Measurements from ENCODE around the gene SPPL2A.

The SPPL2A gene

DNA sequence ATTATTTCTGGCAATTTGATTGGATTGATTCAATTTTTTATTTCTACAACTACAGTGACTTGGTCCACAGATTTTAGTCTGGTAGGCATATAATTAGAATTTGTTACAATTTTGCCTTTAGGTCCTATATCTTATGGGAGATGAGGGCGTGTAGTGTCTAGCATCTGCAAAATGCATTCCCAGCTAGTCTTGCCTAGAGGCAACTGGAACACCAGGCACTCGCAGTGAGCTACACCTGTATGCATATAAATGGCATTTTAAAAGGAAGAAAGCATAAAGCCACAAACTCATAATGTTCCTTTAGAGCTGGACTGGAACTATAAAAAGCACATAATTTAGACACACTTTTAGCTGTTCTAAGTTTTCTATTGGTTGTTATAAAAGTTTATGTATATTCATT lies 17.9 kb upstream of the SPPL2A start:
- TF ChIP-seq GATA3 (IDR thresholded peaks at IDR 0.05; ENCODE audit: low read depth, low read length): no peak
- TF ChIP-seq GATA2 (IDR thresholded peaks at IDR 0.05; ENCODE audit: low read depth, low read length): no peak

DNA sequence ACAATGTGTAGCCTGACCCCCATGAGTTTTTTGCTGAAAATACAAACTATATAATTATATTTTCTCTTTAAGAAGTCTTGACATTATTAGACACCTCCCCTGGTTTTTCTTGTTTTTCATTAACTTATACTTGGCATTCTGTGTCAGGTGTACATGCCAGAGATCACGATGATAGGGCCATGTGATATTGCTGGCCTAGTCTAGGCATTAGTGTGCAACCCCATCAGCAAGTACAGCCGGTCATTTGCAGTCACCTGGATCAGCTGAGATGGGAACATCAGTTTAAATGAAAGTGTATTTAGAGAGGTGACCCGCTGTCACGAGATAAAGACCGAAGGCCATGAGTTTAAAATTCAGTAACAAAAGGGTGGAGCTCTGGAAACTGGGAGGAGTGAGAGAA lies 12.6 kb upstream of the SPPL2A start:
- no peak for TF ChIP-seq GATA3 (IDR thresholded peaks at IDR 0.05; ENCODE audit: low read depth, low read length)
- TF ChIP-seq GATA2 (IDR thresholded peaks at IDR 0.05; ENCODE audit: low read depth, low read length): no peak

DNA sequence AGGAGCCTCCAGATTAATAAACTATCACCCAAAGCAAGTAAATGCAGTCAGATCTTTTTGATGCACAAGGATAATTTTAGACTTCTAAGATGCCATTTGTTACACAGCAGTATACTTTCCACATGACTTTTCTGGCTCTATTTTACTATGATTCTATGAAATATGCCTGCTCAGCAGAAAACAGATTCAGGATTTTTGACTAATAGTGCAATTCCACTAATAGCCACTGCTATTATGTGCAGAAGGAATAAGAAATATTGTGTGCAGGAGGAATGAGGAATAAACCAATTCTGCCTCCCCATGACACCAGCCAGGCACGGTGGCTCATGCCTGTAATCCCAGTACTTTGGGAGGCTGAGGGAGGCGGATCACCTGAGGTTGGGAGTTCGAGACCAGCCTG lies 11.5 kb upstream of the SPPL2A start:
- no peak for TF ChIP-seq GATA3 (IDR thresholded peaks at IDR 0.05; ENCODE audit: low read depth, low read length)
- TF ChIP-seq GATA2 (IDR thresholded peaks at IDR 0.05; ENCODE audit: low read depth, low read length): no peak

DNA sequence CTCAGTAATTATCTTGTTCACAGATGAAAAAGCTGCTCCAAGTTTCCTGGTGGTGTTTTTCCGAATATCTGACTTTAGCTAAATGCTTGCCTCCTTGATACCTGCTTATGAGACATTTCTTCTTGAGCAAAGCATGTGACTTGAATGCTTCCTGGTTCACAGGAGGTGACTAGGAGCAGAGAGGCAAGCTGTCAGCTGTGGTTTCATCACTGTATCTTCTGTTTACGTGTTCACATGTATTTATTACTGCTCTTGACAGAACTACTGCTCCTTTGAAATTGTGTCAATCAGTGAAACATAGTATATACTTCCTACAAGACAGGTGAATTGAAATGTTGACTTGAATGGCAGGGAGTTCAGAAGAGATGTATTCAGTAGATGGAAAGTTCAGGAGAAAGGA lies 8.9 kb upstream of the SPPL2A start:
- TF ChIP-seq GATA2 (IDR thresholded peaks at IDR 0.05; ENCODE audit: low read depth, low read length): no peak
- no peak for TF ChIP-seq GATA3 (IDR thresholded peaks at IDR 0.05; ENCODE audit: low read depth, low read length)

DNA sequence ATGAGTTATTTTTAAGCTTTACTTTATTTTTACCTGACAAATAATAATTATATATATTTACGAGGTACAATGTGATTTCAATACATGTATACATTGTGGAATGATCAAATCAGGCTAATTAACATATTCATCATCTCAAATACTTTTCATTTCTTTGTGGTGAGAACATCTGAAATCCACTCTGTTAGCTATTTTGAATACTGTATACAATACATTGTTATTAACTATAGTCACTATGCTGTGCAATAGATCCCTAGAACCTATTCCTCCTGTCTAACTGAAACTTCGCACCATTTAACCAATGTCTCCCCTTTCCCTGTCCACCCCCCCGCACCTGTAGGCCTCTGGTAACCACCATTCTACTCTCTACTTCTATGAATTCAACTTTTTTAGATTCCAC lies 7.9 kb upstream of the SPPL2A start:
- TF ChIP-seq GATA3 (IDR thresholded peaks at IDR 0.05; ENCODE audit: low read depth, low read length) (no peak), GATA2 (IDR thresholded peaks at IDR 0.05; ENCODE audit: low read depth, low read length) (no peak)

DNA sequence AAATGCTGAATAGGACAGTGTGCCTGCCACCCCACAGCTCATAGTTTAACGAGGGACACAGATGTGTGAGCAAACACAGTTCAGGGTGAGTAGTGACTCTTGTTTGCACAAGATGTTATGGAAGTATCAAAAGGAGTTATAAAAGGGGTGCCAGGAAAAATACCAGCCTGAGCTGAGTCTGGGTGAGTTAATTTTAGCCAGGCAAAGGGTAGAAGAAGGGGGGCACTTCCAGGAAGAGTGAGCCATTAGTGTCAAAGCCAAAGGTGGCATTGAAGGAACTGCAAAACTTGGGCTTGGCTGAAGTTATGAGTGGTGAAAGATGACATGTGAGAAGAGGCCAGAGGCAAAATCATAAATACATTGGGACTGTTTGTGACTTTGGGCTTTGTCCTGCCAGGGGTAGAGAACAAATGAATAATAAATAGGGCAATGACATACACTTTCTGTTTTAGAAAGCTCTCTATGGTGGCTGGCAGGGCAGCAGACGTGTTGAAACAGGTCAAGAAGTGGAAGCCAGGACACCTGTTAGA lies 1.9 kb upstream of the SPPL2A start:
- no peak for TF ChIP-seq GATA2 (IDR thresholded peaks at IDR 0.05; ENCODE audit: low read depth, low read length)
- no peak for TF ChIP-seq GATA3 (IDR thresholded peaks at IDR 0.05; ENCODE audit: low read depth, low read length)

DNA sequence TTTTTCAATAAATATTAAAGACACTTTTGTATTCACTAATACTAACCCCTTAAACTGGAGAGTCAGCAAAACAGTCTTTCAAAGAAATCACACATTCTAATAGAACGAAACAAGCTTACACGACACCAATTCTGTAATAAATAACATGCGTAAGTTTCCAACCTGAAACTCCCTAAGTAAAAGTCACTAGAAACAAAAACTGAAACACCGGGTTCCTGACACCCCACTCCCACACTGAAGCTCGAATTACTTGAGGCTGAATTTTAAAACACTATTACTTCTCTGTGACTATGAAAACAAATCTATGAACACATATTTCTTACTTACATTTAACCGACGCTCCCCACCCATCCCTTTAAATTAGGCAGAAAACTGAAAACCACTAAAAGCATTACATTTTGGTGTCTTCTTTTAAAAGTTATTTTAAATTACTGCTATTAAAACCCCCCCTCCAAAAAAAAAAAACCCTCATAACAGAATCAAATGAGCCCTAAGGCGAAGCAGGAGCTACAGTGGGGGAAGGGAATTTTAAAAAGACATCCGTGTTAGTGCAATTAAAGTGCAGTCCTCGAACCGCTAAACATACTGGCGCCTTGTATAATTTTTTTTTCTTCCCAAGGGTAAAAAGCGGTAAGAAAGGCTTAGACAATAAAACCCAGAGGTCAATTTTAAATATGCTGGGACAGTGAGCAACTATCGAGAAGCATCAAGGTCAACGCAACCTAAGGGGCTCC lies 878 bp downstream of the SPPL2A start:
- TF ChIP-seq GATA2 (IDR thresholded peaks at IDR 0.05; ENCODE audit: low read depth, low read length) (no peak), GATA3 (IDR thresholded peaks at IDR 0.05; ENCODE audit: low read depth, low read length) (no peak)

DNA sequence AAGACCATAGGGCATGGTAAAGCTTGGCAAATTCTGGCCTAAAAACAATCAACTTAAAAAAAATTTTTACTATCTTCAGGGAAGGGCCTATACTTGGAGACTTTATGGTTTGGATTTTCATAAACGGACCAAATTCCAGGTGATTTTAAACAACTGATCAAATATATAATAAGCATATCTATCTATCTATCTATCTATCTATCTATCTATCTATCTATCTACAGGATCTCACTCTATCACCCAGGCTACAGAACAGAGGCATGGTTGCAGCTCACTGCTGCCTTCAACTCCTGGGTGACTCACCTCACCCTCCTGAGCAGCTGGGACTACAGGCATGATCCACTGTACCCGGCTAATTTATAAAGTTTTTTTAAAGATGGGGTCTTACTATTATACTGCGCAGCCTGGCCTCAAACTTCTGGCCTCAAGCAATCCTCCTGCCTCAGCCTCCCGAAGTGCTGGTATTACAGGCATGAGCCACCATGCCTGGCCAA lies 6.7 kb downstream of the SPPL2A start:
- TF ChIP-seq GATA2 (IDR thresholded peaks at IDR 0.05; ENCODE audit: low read depth, low read length) (no peak), GATA3 (IDR thresholded peaks at IDR 0.05; ENCODE audit: low read depth, low read length) (no peak)

DNA sequence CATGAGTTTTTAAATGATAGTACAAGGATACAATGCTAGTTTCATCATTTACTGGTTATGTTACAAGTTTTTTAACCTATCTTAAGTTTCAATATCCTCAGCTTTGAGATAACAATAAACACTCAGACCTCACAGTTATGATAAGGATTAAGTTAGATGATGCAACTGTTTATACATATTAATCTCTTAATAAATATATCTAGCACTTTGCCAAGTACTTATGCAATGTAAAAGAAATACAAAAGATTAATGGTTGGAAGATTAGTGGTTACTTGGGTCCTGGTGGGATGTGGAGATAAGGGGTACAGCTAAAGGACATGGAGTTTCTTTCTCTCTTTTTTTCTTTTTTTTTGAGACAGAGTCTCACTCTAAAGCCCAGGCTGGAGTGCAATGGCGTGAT lies 12.0 kb downstream of the SPPL2A start:
- TF ChIP-seq GATA3 (IDR thresholded peaks at IDR 0.05; ENCODE audit: low read depth, low read length) (no peak), GATA2 (IDR thresholded peaks at IDR 0.05; ENCODE audit: low read depth, low read length) (no peak)

DNA sequence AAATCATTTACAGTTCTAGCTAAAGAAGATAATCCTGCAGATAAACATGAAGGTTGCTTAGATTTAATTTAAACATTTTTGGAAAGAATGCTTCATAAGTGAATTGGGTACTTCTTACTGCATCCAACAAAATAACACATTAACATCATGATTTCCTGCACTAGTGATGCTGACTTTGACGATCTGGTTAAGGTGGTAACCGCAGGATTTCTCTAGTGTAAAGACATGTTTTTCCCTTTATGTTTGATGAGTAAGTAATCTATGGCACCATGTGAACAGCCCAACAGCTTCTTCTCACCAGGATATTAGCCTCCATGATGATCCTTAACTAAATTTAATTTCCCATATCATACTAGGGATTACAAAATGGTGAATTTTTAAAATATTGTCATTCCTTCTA lies 14.1 kb downstream of the SPPL2A start:
- TF ChIP-seq GATA2 (IDR thresholded peaks at IDR 0.05; ENCODE audit: low read depth, low read length): no peak
- no peak for TF ChIP-seq GATA3 (IDR thresholded peaks at IDR 0.05; ENCODE audit: low read depth, low read length)

DNA sequence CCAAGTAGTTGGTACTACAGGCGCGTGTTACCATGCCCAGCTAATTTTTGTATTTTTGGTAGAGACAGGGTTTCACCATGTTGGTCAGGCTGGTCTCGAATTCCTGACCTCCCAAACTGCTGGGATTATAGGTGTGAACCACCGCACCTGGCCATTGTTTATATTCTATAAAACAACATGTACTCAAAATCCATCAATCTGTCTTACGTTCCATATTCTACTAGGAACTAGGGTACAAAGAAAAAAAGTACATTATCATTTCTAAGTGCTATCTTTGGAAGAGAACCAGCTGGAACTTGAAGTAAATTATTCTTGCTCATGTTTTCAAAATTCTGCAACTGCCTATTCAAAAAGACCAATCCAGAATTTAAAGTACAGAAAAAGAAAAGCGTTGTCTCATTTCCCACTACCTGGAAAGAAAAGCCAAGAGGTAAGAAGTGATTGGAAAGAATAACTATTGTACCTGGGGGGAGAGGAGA lies 15.2 kb downstream of the SPPL2A start:
- TF ChIP-seq GATA3 (IDR thresholded peaks at IDR 0.05; ENCODE audit: low read depth, low read length) (no peak), GATA2 (IDR thresholded peaks at IDR 0.05; ENCODE audit: low read depth, low read length) (no peak)

DNA sequence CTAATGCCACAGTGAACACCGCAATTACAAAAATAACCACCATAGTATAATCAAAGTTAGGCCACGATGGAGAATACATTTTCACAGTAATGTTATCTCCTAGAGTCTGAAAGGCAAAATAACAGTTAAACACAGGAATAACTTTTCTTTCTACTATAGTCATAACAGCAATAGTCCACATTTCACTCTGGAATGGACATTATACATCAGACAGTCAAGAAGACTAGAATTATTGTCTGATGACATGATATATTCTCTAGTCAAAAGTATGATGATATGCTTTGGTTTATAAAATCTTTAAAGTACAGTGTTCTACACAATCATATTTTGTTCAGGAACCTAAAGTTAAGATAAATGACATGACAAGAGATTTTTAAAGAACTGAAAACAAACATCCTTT lies 18.0 kb downstream of the SPPL2A start:
- TF ChIP-seq GATA3 (IDR thresholded peaks at IDR 0.05; ENCODE audit: low read depth, low read length): no peak
- TF ChIP-seq GATA2 (IDR thresholded peaks at IDR 0.05; ENCODE audit: low read depth, low read length): no peak

DNA sequence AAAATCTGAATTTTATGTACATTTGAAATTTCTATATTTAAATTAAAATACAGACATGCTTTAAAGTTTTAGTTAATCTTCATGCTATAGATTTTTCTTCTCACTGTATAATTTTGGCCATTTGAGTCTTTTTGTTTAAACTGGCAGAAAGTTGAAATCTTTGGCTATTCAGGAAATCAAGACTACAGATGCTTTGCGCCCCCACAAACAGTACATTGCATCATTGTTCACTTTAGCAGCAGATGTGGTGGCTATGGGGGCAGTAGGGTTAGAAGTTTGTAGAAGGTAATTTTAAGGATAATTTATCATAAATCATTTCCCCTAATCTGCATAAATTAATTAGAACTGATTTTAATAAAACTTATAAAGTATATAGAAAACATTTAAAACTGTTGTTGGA lies 20.9 kb downstream of the SPPL2A start:
- TF ChIP-seq GATA2 (IDR thresholded peaks at IDR 0.05; ENCODE audit: low read depth, low read length) (no peak), GATA3 (IDR thresholded peaks at IDR 0.05; ENCODE audit: low read depth, low read length) (no peak)

DNA sequence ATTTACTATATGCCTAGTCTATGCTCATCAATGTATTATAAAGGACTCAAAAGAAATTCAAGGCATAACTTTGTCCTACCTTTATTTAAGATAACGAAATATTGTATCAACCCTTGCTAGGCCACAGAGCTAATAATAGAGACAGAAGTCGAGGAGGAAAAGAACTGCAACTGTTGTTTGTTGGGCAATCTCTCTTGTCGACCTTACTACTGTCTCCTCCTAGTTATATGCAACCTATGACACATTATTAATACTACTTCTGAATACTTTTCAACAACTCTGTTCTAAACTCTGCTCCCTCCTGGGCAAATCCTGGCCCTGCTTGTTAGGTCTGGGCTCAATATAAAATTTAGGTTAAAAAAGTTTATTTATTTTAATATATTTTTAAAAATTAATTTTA lies 24.6 kb downstream of the SPPL2A start:
- no peak for TF ChIP-seq GATA3 (IDR thresholded peaks at IDR 0.05; ENCODE audit: low read depth, low read length)
- TF ChIP-seq GATA2 (IDR thresholded peaks at IDR 0.05; ENCODE audit: low read depth, low read length): no peak

DNA sequence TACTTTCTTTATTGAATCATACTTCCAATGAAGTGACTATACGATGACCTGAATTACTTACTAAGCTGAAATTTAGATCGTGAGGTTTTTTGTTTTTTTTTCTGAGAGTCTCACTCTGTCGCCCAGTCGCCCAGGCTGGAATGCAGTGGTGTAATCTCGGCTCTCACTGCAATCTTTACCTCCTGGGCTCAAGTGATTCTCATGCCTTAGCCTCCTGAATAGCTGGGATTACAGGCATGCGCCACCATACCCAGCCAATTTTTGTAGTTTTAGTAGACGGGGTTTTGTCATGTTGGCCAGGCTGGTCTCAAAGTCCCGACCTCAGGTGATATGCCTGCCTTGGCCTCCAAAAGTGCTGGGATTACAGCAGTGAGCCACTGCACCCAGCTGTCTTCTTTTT lies 28.7 kb downstream of the SPPL2A start:
- no peak for TF ChIP-seq GATA3 (IDR thresholded peaks at IDR 0.05; ENCODE audit: low read depth, low read length)
- no peak for TF ChIP-seq GATA2 (IDR thresholded peaks at IDR 0.05; ENCODE audit: low read depth, low read length)

Data from SH-SY5Y (cell line).